ENCODE results near the gene SH2B2.
"Not testable (repeated sequence)": the region's sequence is repeated elsewhere in the genome, so short reads cannot be mapped to it uniquely, and the experiment has no call there.

The SH2B2 gene

DNA sequence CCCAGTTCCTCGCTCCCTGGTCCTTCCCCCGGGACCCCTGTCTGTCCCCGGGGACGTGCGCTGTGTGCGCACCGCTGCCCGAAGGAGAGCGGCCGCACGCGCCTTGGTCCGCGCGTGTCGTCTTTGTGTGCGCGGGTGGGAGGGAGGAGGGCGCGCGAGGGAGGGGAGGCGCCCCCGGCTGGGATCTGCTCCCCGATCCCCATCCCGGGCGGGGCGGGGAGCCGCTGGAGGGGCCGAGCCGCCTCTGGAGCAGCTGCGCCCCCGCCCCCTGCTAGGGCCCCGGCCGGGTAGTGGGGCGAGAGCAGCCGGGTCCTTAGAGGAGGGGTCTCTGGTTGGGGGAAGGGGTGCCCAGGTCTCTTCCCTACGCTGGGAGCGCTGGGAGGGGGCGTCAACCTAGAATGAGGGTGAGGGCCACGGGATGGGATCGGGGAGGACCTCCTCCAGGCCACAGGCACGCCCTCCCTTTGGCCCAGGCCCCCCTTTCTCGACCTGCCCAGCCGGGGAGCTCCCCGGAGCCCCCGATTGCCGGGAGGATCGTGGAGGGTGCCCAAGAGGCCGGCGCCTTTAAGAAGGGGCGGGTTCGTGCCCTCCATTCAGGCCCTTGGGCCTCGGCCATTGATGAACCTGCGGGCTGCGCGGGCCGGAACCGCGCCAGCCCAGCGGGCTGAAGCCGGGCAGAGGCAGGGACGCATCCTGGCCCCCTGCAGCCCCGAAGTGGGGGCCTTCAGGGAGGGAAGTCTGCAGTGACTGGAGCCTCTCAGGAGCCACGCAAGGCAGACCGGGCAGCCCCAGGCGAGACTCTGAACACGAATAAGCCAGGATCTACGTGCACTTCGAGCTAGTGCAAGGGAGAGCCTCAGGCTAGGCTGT, 678 bp downstream of the SH2B2 start:
- DNase-seq (ENCODE audit: low spot score) = peak; percentile 34

DNA sequence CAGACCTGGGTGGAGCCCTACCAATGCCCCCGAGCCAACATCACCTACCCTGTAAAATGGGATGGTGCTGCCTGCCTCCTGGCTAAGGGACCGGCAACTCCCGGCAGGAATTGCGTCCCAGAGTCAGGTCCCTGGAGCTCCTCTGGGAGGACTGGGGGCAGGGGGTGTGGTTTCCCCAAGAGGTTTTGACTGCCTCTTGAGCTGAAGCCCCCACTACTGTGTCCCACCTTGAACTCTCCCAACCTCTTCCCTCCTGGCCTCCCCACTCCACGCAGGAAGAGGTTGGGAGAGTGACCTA, 1.3 kb downstream of the SH2B2 start:
- no peak for DNase-seq (ENCODE audit: low spot score)

DNA sequence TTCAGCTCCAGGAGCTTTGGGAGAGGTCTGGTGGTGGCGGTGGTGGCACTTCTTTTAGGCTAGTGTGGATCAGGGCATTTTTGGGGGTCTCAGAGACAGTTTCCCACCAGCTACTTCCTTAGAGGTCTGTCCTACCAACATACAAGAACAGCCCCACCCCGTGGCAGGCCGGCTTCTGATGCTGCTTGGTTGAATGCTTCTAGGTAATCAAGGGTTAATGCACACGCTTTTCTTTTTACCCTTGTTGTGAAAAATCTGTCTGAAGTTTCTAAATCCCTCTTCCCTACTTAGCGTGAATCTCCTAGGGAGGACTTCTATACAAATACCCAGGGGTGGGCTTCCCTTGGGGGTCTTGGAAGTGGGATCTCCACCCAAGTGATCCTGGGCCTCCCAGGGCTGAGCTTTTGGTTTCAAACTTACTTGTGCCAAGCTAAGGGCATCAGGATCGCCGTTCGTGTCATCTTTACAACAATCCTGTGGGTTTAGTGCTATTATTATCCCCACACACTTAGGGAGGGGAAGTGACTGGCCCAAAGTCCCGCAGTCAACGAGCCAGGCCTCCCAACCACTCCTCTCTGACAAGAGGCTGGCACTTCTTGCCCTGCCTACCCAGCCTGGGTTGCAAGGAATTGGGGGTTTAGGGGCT, 1.7 kb downstream of the SH2B2 start:
- no peak for DNase-seq (ENCODE audit: low spot score)

DNA sequence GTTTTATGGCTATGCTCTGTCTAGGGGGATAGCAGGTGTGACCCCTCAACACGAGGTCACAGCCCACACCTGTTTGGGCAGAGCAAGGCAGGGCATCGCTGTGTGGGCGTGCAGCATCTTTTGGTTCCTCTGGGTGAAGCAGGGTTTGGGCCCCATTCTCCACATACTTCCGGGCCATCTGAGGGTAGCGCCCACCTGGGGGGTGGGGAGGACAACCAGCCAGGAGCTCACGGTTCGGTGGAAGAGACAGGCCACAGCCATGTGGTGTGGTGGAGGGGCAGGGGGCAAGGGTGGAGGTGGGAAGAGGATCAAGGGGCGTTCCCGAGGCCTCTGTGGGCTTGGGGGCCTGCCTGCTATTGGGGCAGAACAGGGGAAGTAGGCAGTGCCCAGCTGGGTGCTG, 2.4 kb downstream of the SH2B2 start:
- no peak for DNase-seq (ENCODE audit: low spot score)

DNA sequence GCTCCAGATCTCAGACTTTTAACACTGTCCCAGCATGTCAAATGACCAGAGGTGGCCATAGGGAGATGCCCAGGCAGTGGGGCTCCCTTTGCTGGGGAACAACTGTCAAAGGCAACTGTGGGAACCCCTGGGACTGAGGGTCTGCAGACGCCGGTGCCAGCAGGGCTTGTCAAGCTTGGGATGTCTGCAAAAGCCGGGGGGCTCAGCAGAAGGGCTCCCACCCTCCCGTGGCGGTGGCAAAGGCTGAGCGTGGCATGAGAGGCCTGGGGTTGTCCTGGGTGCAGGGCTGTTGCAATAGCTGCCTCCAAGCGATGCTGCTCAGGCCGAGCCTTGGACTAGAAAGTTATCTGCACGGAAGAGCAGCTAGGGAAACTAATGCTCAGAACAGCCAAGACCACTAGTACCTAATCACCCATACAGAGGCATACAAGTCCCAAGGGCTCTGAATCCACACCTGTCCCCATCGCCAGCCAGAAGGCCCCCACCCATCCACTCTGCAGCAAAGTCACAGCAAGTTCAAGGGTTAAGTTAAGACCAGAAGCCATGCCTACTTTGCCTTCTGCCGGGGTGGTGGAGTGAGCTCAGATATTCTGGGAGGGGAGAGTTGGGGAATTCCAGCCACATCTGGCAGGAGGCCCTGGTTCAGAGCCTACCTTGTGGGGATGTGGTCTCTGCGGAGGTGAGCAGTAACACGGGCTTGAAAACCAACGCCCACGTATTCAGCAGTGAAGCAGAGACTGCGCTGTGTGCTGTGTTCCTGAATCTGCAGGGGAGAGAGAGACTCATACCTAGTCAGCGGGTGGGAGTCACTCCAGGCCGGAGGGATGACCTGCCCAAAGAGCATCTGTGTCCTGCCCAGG, 4.6 kb downstream of the SH2B2 start:
- peak; percentile 84 for DNase-seq (ENCODE audit: low spot score)

DNA sequence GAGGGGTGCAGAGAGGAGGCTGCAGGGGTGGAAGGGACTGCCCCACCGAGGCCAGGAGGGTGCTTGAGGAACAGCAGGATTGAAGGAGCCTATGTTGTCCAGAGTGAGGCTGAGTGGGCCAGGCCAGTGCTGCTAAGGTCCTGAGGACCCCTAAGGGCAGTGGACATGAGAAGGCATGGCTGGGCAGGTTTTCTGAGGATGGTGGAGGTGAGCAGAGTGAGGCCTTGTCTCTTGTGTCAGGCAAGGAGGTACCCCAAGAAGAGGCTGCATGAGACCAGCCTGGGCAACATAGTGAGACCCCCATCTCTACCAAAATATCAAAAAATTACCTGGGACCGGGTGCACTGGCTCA, 5.2 kb downstream of the SH2B2 start:
- DNase-seq (ENCODE audit: low spot score) = no peak

DNA sequence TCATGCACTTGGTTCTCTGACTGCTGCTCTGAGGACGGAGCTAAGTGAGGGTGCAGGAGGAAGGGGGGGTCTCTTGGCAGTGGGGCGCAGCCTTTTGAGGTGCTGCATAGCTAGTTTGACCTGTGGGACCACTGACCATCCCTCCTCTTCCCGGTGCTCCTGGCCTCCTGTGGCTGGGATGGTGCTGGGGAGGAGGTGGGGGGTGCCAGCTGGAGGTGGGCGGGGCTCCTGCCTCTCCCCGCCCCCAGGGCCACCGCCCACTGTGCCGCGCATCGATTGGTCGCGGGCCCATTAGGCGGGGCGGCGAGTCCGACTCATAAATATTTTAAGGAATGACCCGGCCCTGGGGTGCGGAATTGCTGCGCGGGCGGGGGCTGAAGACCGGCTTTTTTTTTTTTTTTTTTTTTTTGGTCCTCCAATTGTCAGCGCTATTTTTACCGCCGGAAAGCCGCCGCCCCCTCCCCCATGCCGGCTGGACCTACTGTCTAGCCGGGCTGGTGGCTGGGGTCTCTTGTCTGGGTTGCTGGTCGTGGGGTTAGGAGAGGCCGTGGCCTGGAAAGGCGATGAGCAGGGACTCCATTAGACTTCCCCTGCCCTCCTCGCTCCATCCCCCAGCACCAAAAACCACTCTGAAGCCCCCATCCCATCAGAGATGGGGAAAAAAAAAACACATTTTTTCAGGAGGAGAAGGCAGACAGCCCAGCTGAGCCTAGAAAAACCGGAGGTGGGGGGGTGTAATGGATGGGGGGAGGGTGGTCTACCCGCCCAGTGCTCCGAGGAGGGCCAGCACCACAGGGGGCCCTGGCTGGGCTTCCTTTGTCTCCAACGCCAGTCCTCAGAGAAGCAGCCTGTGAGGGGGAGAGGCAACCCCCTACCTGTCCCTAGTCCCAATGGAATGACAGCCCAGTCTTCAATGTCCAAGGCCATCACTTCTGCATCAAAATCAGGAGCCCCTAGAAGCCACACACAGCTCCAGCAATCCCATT, 6.4 kb downstream of the SH2B2 start:
- no peak for DNase-seq (ENCODE audit: low spot score)

DNA sequence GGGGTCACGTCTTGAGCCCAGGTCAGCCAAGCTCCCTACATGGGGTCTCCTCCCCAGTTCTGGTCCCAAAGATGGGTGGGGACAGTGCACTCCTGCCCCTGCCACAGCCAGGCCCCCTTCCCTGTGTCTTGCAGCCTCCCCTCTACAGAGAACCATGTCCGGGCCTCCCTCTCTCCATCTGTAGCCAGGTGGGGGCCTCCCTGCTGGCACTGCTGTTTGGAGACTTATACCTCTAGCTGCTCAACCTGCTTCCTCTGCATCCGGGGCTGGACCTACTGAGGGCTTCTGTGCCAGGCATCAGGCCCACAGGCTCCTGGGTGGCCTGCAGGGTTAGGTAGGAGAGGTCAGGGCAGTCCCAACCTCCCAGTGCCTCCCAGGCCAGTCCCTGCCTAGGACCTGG, 7.9 kb downstream of the SH2B2 start:
- DNase-seq (ENCODE audit: low spot score) = no peak

DNA sequence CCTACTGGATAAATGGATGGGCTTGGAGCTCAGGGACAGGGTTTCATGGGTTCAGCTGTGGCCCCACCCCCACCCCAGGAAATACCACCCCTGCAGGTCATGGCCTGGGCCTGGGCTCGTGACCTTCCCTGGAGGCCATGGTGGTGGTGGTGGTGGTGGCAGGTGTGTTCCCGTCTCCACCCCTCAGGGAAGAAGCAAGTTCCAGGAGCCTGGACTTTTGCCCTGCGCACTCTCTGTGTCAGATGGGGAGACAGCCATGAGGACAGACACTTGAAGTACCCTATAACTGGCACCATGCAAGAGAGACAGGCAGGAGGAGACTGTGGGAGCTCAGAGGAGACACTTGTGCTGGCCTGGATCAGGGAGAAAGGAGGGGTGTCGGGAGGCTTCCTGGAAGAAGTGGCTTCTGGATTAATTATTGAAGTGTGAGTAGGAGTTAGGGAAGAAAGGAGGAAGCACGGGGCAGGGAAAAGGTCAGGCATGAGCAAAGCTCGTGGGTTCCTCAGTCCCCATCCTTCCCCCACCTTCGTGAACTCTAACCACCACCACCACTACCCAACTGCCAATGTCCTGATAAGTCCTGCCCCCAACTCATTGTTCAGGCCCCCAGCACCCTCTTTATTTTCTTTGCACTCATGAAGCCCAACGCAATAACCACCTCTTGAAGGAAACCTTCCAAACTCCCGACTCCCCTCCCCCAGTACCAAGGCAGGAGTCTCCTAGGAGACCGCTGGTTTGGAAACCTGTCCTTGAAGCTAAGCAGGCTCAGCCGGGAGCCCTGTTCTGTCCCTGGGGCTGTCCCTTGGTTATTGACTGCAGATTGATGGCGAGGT, 8.9 kb downstream of the SH2B2 start:
- DNase-seq (ENCODE audit: low spot score) = peak; percentile 26

DNA sequence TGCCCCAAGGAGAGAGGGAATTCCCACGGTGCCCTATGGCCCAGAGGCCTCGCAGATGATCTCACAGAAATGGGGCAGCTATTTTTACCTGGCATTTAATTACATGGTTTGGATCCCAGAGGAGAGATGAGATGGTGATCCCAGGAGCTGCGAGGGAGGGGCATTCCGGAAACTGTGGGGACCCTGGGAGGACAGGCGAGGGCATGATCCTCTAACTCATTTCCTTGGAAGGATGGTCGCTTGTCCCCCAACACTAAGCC, 9.4 kb downstream of the SH2B2 start:
- DNase-seq (ENCODE audit: low spot score) = no peak

DNA sequence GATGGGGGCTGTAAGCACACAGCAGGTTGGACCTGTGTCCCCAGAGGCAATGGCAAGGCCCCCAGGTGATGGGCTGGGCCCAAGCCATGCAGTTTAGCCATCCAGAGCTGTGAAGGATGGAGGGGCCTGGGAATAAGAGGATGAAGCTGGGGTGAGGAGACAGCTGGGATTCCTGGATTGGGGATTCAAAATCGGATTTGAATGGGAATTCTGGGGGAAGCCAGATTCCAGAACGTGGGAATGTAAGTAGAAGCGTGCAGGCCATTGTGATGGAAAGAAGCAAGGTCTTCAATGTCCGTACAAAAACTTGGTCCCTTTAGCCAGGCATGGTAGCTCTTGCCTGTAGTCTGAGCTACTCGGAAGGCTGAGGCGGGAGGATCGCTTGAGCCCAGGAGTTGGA, 9.8 kb downstream of the SH2B2 start:
- no peak for DNase-seq (ENCODE audit: low spot score)

DNA sequence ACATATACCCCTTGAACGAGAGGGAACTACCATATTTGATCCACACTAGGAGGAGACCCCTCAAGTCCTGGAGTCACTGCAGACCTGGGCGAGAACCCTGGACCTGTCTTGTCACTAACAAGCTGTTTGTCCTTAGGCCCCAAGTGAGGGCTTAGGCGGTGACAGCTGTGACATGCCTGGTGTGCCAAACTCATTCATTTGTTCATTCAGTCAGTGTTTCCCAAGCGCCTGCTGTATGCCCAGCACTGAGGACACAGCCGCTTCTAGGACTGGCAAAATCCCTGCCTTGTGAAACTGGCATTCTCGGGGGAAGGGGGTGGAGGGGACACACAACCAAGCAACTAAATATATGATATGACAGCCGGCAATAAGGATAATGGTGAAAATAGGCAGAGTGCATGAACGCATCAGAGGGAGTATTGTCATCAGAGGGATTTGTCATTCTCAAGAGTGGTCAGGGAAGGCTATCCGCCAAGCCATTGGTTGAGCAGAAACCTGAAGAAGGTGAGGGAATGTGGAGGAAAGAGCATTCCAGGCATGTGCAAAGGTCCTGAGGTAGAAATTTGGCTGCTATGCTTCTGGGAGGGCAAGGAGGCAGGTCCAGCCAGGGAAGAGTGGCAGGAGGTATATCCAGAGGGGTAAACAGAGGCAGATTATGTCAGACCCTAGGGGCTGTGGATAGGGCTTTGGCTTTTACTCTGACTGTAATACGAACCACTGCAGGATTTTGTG, 11.0 kb downstream of the SH2B2 start:
- no peak for DNase-seq (ENCODE audit: low spot score)

DNA sequence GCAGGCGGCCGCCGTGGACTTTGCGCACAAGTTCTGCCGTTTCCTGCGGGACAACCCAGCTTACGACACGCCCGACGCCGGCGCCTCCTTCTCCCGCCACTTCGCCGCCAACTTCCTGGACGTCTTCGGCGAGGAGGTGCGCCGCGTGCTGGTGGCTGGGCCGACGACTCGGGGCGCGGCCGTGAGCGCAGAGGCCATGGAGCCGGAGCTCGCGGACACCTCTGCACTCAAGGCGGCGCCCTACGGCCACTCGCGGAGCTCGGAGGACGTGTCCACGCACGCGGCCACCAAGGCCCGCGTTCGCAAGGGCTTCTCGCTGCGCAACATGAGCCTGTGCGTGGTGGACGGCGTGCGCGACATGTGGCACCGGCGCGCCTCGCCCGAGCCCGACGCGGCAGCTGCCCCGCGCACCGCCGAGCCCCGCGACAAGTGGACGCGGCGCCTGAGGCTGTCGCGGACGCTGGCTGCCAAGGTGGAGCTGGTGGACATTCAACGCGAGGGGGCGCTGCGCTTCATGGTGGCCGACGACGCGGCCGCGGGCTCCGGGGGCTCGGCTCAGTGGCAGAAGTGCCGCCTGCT, 14.1 kb downstream of the SH2B2 start:
- no peak for DNase-seq (ENCODE audit: low spot score)

DNA sequence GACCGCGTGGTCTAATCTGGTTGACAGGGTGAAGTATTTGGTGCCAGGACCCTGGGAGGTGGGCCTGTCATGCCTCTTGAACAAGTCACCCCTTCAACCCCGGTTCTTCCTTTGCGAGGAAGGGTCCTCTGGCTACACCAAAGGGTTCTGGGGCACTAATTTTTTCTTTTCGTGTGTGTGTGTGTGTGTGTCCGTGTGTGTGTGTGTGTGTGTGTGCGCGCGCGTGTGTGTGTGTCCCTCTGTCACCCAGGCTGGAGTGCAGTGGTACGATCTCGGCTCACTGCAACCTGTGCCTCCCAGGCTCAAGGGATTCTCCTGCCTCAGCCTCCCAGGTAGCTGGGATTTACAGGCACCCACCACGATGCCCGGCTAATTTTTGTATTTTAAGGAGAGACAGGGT, 14.7 kb downstream of the SH2B2 start:
- DNase-seq (ENCODE audit: low spot score) = not testable (repeated sequence)

DNA sequence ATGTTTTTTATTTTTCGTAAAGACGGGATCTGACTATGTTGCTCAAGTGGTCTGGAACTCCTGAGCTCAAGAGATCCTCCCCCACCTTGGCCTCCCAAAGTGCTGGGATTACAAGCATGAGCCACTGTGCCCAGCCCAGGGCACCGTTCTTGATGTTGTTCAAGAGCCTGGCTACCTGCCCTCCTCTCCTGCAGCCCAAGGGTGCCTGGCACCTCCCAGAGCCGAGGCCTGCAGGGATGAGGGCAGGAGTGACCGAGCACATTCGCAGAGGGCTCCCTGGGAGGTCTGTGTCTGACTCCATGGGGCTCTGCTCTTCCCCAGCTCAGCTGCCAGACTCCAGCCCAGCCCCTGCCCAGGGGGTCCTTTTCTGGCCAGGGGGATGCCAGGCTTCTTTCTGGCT, 15.4 kb downstream of the SH2B2 start:
- DNase-seq (ENCODE audit: low spot score) = no peak

DNA sequence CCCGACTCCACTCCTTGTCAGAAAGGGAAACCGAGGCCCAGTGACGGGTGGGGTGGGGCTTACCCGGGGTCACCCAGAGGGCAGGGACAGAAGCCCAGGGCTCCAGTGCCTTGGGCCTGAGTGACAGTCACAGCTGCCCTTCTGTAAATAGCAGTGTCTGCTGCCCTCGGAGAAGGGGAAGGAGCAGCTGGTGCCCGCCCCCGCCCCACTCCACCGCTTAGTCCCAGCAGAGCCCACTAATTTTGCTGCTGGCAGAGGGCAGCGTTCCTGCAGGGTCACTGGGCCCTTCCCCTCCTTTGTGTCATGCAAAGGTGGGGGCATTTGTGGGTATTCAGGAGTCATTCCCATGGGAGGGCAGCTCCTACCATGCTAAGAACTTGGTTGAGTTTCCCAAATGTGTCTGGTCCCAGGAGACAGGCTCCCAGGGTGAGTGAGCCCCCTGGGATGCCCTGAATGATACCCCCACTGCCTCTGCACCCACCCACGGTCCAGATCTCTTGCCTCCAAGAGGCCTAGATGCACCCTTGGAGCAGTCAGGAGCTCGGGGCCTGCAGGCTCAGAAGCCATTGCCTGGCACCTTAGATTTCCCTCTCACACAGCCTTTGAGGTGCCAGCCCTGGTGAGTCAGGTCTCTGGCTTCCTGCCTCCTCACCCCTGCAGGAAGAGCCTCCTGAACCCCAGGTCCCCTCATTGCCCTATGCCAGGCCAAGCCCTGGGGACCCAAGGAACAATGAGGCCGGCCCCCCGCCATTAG, 17.2 kb downstream of the SH2B2 start:
- no peak for DNase-seq (ENCODE audit: low spot score)

DNA sequence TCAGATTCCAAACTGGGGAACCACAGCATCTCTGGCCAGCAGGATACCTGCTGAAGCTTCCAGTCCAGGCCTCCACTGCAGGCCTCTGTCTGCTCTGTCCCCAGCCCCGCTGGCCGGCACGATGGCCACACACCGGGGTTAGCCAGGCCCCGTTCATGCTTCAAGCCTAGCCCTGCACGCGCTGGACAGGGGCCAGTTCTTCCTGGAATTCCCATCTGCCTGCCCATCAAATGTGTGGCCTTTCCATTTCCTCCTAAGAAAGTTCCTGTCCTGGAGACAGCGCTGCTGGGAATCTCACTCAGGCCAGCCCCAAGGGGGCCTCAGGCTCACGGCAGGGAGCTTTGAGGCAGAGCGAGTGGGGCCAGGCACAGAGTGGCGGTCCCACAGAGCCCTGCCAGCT, 18.0 kb downstream of the SH2B2 start:
- DNase-seq (ENCODE audit: low spot score) = peak; percentile 28

DNA sequence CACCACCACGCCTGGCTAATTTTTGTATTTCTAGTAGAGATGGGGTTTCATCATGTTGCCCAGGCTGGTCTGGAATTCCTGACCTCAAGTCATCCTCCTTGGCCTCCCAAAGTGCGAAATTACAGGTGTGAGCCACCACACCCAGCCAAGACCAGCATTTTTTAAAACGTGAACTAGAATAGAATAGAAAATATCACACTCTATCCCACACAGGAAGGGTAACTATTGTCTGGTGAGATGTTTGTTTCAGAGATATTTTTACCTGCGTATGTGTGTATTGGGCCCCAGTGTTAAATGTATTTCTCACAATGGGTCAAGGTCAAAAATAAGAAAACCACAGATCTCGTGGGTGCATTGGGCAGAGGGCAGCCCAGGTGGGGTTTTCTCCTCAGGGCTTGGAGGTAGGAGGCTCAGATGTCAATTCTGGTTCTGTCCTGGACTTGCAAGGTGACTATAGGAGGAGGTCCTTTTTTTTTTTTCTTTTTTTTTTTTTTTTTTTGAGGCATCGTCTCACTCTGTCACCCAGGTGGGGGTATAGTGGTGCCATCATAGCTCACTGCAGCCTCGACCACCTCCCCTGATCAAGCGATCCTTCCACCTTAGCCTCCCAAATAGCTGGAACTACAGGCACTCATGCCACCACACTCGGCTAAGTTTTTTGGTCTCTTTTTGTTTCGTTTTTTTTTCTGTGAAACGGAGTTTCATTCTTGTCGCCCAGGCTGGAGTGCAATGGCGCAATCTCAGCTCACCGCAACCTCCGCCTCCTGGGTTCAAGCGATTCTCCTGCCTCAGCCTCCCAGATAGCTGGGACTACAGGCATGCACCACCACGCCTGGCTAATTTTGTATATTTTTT, 19.0 kb downstream of the SH2B2 start:
- no peak for DNase-seq (ENCODE audit: low spot score)

Data from kidney tubule cell (primary cell).